Thyroid gland (tissue), 4 donors: Measurements from ENCODE around the gene B4GALNT4.

ENCODE experiments used
- POLR2A ChIP-seq, 2 donors: fragments of 450-650 bp; IDR thresholded peaks; one replicate each; pipeline ENCODE4 v1.6.1; 2017; ENCODE audit warnings: antibody characterized with exemption in 2 of 2, mild to moderate bottlenecking in 2 of 2, moderate library complexity in 1 of 2
- TF ChIP-seq, protein P1 (sequence below), 6 experiments: fragments of 200-600 bp in 3 of 6; fragments of 450-650 bp in 3 of 6; sonication (generic) in 3 of 6; IDR thresholded peaks; one replicate each; pipeline ENCODE4 v1.5.1; 2016 to 2019; ENCODE audit warnings: antibody characterized with exemption in 6 of 6, mild to moderate bottlenecking in 2 of 6, inconsistent platforms in 1 of 6, moderate library complexity in 1 of 6

DNA sequence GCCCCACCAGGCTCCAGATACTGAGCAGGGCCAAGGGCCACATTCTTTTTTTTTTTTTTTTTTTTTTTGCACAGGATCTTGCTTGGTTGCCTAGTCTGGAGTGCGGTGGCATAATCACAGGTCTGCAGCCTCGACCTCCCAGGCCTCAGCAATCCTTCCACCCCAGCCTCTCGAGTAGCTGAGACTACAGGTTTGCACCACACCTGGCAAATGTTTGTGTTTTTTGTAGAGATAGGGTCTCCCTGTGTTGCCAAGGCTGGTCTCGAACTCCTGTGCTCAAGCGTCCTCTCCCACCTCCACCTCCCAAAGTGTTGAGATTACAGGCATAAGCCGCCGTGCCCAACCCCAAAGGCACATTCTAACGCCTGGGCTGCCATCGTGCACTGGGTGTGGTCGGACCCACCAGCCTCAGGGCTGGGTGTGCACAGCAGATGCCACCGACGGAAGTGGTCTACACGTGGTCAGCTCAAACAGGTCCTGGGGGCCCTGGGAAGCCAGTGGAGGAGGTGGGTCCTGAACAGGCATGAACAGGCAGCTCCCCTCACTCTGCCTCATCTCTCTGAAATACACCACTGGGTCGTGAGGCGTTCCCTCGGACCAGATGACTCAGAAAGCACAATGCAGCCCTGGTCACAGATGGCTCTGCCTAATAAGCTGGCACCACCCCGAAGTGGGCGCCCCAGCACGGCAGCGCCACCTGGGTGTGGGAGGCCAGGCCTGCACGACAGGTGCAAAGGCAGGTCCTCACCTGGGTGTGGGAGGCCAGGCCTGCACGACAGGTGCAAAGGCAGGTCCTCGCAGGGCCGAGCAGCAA, 5.1 kb upstream of the B4GALNT4 start:
- no peak for TF ChIP-seq POLR2A (IDR thresholded peaks at IDR 0.05)
- TF ChIP-seq, protein P1, sequence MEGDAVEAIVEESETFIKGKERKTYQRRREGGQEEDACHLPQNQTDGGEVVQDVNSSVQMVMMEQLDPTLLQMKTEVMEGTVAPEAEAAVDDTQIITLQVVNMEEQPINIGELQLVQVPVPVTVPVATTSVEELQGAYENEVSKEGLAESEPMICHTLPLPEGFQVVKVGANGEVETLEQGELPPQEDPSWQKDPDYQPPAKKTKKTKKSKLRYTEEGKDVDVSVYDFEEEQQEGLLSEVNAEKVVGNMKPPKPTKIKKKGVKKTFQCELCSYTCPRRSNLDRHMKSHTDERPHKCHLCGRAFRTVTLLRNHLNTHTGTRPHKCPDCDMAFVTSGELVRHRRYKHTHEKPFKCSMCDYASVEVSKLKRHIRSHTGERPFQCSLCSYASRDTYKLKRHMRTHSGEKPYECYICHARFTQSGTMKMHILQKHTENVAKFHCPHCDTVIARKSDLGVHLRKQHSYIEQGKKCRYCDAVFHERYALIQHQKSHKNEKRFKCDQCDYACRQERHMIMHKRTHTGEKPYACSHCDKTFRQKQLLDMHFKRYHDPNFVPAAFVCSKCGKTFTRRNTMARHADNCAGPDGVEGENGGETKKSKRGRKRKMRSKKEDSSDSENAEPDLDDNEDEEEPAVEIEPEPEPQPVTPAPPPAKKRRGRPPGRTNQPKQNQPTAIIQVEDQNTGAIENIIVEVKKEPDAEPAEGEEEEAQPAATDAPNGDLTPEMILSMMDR (IDR thresholded peaks at IDR 0.05): peak in 3 of 6 experiments; percentile 11 to 38 (median 25)
